ENCODE results near the gene ATG101. TPM values are rescaled to one million over a fixed set of nuclear protein-coding genes. Genes with fewer than 3 reads are reported as not detected.

The ATG101 gene
- total and polyA plus RNA-seq, 2 of the 13 experiments (the other 11 are each of a cell fraction or from before 2014, with no cell fraction given), result 58.2 to 67.7 TPM

DNA sequence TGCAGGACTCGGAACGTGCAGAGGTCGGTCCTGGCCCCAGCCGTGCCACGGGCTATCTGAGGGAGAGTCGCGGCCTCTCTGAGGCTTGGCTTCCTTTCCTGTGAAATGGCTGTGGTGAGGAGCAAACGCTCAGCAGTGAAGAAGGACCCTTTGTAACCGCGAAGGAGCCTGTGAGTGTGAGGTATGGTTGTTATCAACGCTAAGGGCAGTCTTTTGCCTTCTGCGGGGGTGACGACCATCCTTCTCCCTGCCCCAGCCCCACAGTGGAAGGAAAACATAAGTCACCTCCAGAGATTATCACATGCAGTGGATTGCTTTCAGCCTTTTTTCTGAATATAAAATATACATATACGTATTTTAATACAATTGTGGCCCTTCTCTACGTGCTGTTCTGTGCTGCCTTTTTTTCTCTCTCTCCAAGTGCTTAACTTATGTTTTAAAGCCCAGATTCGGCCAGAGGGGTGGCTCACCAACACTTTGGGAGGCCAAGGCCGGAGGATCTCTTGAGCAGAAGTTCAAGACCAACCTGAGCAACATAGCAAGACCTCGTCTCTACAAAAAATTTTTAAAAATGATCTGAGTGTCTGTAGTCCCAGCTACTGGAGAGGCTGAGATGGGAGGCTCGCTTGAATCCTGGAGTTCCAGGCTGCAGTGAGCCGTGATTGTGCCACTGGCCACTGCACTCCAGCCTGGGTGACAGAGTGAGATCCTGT, 45.6 kb upstream of the ATG101 start (continued):
- TF ChIP-seq RXRB (CRISPR knock-in tag; IDR thresholded peaks at IDR 0.05; ENCODE audit: borderline replicate concordance) (0 out of 2 replicates have a peak, but pooled peaks have one; percentile 4), ZFP36 (IDR thresholded peaks at IDR 0.05; ENCODE audit: borderline replicate concordance, low read depth, low read length, partially characterized antibody) (no peak), ZNF766 (CRISPR knock-in tag; IDR thresholded peaks at IDR 0.05; ENCODE audit: borderline replicate concordance) (no peak), HDAC2 (CRISPR knock-in tag; IDR thresholded peaks at IDR 0.05) (0 out of 2 replicates have a peak, but pooled peaks have one; percentile 31), CC2D1A (CRISPR knock-in tag; IDR thresholded peaks at IDR 0.05) (0 out of 2 replicates have a peak, but pooled peaks have one; percentile 22), IRF2 (CRISPR knock-in tag; IDR thresholded peaks at IDR 0.05) (peak; percentile 15; the same call in 1 of the 2 replicates), U2AF1 (optimal IDR thresholded peaks at IDR 0.05; ENCODE audit: low read depth, low read length) (no peak), ZSCAN31 (CRISPR knock-in tag; IDR thresholded peaks at IDR 0.05; ENCODE audit: low read depth) (0 out of 2 replicates have a peak, but pooled peaks have one; percentile 5), ZNF350 (CRISPR knock-in tag; IDR thresholded peaks at IDR 0.05; ENCODE audit: borderline replicate concordance, low read depth) (peak; percentile 30; the same call in 1 of the 2 replicates), HOXA3 (CRISPR knock-in tag; IDR thresholded peaks at IDR 0.05) (no peak)
- TF ChIP-seq, protein P1, sequence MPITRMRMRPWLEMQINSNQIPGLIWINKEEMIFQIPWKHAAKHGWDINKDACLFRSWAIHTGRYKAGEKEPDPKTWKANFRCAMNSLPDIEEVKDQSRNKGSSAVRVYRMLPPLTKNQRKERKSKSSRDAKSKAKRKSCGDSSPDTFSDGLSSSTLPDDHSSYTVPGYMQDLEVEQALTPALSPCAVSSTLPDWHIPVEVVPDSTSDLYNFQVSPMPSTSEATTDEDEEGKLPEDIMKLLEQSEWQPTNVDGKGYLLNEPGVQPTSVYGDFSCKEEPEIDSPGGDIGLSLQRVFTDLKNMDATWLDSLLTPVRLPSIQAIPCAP (CRISPR knock-in tag; IDR thresholded peaks at IDR 0.05; ENCODE audit: low read depth), result no peak
- TF ChIP-seq, protein P2, sequence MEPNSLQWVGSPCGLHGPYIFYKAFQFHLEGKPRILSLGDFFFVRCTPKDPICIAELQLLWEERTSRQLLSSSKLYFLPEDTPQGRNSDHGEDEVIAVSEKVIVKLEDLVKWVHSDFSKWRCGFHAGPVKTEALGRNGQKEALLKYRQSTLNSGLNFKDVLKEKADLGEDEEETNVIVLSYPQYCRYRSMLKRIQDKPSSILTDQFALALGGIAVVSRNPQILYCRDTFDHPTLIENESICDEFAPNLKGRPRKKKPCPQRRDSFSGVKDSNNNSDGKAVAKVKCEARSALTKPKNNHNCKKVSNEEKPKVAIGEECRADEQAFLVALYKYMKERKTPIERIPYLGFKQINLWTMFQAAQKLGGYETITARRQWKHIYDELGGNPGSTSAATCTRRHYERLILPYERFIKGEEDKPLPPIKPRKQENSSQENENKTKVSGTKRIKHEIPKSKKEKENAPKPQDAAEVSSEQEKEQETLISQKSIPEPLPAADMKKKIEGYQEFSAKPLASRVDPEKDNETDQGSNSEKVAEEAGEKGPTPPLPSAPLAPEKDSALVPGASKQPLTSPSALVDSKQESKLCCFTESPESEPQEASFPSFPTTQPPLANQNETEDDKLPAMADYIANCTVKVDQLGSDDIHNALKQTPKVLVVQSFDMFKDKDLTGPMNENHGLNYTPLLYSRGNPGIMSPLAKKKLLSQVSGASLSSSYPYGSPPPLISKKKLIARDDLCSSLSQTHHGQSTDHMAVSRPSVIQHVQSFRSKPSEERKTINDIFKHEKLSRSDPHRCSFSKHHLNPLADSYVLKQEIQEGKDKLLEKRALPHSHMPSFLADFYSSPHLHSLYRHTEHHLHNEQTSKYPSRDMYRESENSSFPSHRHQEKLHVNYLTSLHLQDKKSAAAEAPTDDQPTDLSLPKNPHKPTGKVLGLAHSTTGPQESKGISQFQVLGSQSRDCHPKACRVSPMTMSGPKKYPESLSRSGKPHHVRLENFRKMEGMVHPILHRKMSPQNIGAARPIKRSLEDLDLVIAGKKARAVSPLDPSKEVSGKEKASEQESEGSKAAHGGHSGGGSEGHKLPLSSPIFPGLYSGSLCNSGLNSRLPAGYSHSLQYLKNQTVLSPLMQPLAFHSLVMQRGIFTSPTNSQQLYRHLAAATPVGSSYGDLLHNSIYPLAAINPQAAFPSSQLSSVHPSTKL (CRISPR knock-in tag; IDR thresholded peaks at IDR 0.05), result no peak
- TF ChIP-seq, protein P3, sequence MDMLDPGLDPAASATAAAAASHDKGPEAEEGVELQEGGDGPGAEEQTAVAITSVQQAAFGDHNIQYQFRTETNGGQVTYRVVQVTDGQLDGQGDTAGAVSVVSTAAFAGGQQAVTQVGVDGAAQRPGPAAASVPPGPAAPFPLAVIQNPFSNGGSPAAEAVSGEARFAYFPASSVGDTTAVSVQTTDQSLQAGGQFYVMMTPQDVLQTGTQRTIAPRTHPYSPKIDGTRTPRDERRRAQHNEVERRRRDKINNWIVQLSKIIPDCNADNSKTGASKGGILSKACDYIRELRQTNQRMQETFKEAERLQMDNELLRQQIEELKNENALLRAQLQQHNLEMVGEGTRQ (IDR thresholded peaks at IDR 0.05; ENCODE audit: low read depth, low read length), result no peak
- TF ChIP-seq, protein P3 (CRISPR knock-in tag; IDR thresholded peaks at IDR 0.05; ENCODE audit: borderline replicate concordance), result no peak

All from HepG2 (cell line).